Osteocyte (in vitro differentiated cells): ENCODE data around the gene FXYD4. TPM values are rescaled to one million over a fixed set of nuclear protein-coding genes. Genes with fewer than 3 reads are reported as not detected.

Source experiments
- DNase-seq: peaks from one replicate; pipeline ENCODE4 v3.0.0; 2021; ENCODE audit warnings: mixed read lengths; ENCODE audit not compliant: unreplicated experiment; ENCODE audit errors: extremely low spot score
- H3K27ac Mint-ChIP-seq: one replicate; pipeline ENCODE4 v1.8.0; 2021; ENCODE audit warnings: mild to moderate bottlenecking, mixed read lengths; ENCODE audit not compliant: unreplicated experiment
- H3K27me3 Mint-ChIP-seq: one replicate; pipeline ENCODE4 v1.8.0; 2021; ENCODE audit warnings: mixed read lengths; ENCODE audit not compliant: unreplicated experiment
- H3K36me3 Mint-ChIP-seq: one replicate; pipeline ENCODE4 v1.8.0; 2021; ENCODE audit warnings: mixed read lengths; ENCODE audit not compliant: unreplicated experiment
- H3K4me1 Mint-ChIP-seq: one replicate; pipeline ENCODE4 v1.8.0; 2021; ENCODE audit warnings: mixed read lengths; ENCODE audit not compliant: unreplicated experiment
- H3K4me3 Mint-ChIP-seq: one replicate; pipeline ENCODE4 v1.8.0; 2021; ENCODE audit warnings: mild to moderate bottlenecking, moderate library complexity, mixed read lengths; ENCODE audit not compliant: unreplicated experiment
- H3K9me3 Mint-ChIP-seq: one replicate; pipeline ENCODE4 v1.8.0; 2021; ENCODE audit warnings: mixed read lengths; ENCODE audit not compliant: unreplicated experiment
- CTCF ChIP-seq: fragments of 200-600 bp; sonication (generic); IDR thresholded peaks from 2 replicates; pipeline ENCODE4 v1.5.0; 2021; ENCODE audit warnings: antibody characterized with exemption, mild to moderate bottlenecking, moderate library complexity
- total RNA-seq: library from RNA; stranded (reverse); gene quantifications from 2 replicates; pipeline ENCODE4 v1.2.1, GENCODE V29; 2021

FXYD4 gene
- total RNA-seq, 1 donor from 2014 or later = not detected

- no peak for TF ChIP-seq CTCF
- Mint-ChIP-seq H3K4me1 (peaks cover 11% of the 10 kb centered on the region), H3K27ac (no peak overlapping the region), H3K27me3 (peaks cover 8% of the 10 kb centered on the region), H3K9me3 (no peaks in the 10 kb centered on the region), H3K4me3 (no peak overlapping the region), H3K36me3 (no peaks in the 10 kb centered on the region)
- DNase-seq = no peak
Observed at GRCh38 chr10:43355749-43356371, 15.6 kb upstream of the FXYD4 start.

GRCh38 chr10:43360086-43360485, 11.3 kb upstream of the FXYD4 start:
- H3K27ac Mint-ChIP-seq = no peak overlapping the region
- no peak for TF ChIP-seq CTCF
- H3K9me3 Mint-ChIP-seq = no peaks in the 10 kb centered on the region
- H3K4me1 Mint-ChIP-seq = peaks cover 8% of the 10 kb centered on the region
- H3K27me3 Mint-ChIP-seq = peaks cover 3% of the 10 kb centered on the region
- no peaks in the 10 kb centered on the region for H3K36me3 Mint-ChIP-seq
- no peak for DNase-seq
- no peak overlapping the region for H3K4me3 Mint-ChIP-seq

GRCh38 chr10:43361547-43362190, 9.8 kb upstream of the FXYD4 start:
- H3K27me3 Mint-ChIP-seq = peaks cover 3% of the 10 kb centered on the region
- no peaks in the 10 kb centered on the region for H3K36me3 Mint-ChIP-seq
- no peak for TF ChIP-seq CTCF
- peaks cover 2% of the 10 kb centered on the region for H3K4me1 Mint-ChIP-seq
- no peak overlapping the region for H3K27ac Mint-ChIP-seq
- H3K9me3 Mint-ChIP-seq = no peaks in the 10 kb centered on the region
- DNase-seq = no peak
- peak overlapping the region; percentile 57 for H3K4me3 Mint-ChIP-seq

GRCh38 chr10:43362191-43362839, 9.1 kb upstream of the FXYD4 start:
- Mint-ChIP-seq H3K27ac (no peak overlapping the region), H3K4me3 (peak overlapping the region; percentile 57), H3K36me3 (no peaks in the 10 kb centered on the region), H3K4me1 (peaks cover 2% of the 10 kb centered on the region), H3K9me3 (no peaks in the 10 kb centered on the region), H3K27me3 (peaks cover 3% of the 10 kb centered on the region)
- DNase-seq = no peak
- TF ChIP-seq CTCF = peak; percentile 17

GRCh38 chr10:43365001-43365400, 6.4 kb upstream of the FXYD4 start:
- Mint-ChIP-seq H3K4me1 (peaks cover 2% of the 10 kb centered on the region), H3K9me3 (no peaks in the 10 kb centered on the region), H3K4me3 (no peak overlapping the region), H3K36me3 (no peaks in the 10 kb centered on the region), H3K27me3 (peaks cover 3% of the 10 kb centered on the region), H3K27ac (no peak overlapping the region)
- no peak for DNase-seq
- no peak for TF ChIP-seq CTCF
